ENCODE measurements around the gene ARHGAP20. TPM values are rescaled to one million over a fixed set of nuclear protein-coding genes. Genes with fewer than 3 reads are reported as not detected.

ARHGAP20 gene
- total RNA-seq, 2 donors from 2014 or later, result 3.5 TPM

GRCh38 chr11:110730773-110731172, 18.5 kb upstream of the ARHGAP20 start:
- ATAC-seq (ENCODE audit: insufficient number of reproducible peaks, low FRiP score, low read depth), result no peak
- Histone ChIP-seq H3K27me3 (replicated peaks; ENCODE audit: insufficient read depth) (no peaks in the 10 kb centered on the region), H3K4me1 (ENCODE audit: control insufficient read depth in 1 of 2, low read depth in 2 of 2) (no peaks in the 10 kb centered on the region), H3K9me3 (no peaks in the 10 kb centered on the region), H3K36me3 (no peaks in the 10 kb centered on the region), H3K27ac (no peak overlapping the region), H3K4me3 (no peak overlapping the region)
- TF ChIP-seq CTCF (IDR thresholded peaks at IDR 0.05), result no peak
- no peak for DNase-seq (ENCODE audit: low spot score)

GRCh38 chr11:110728883-110729282, 16.6 kb upstream of the ARHGAP20 start:
- no peak for TF ChIP-seq CTCF (IDR thresholded peaks at IDR 0.05)
- Histone ChIP-seq H3K27ac (no peak overlapping the region), H3K36me3 (no peaks in the 10 kb centered on the region), H3K4me3 (no peak overlapping the region), H3K4me1 (ENCODE audit: control insufficient read depth in 1 of 2, low read depth in 2 of 2) (no peaks in the 10 kb centered on the region), H3K9me3 (no peaks in the 10 kb centered on the region), H3K27me3 (replicated peaks; ENCODE audit: insufficient read depth) (no peaks in the 10 kb centered on the region)
- DNase-seq (ENCODE audit: low spot score) (no peak), ATAC-seq (ENCODE audit: insufficient number of reproducible peaks, low FRiP score, low read depth) (no peak)

GRCh38 chr11:110728476-110728875, 16.2 kb upstream of the ARHGAP20 start:
- no peak for TF ChIP-seq CTCF (IDR thresholded peaks at IDR 0.05)
- no peak for DNase-seq (ENCODE audit: low spot score)
- Histone ChIP-seq H3K4me3 (no peak overlapping the region), H3K27me3 (replicated peaks; ENCODE audit: insufficient read depth) (no peaks in the 10 kb centered on the region), H3K4me1 (ENCODE audit: control insufficient read depth in 1 of 2, low read depth in 2 of 2) (no peaks in the 10 kb centered on the region), H3K36me3 (no peaks in the 10 kb centered on the region), H3K9me3 (no peaks in the 10 kb centered on the region), H3K27ac (no peak overlapping the region)
- no peak for ATAC-seq (ENCODE audit: insufficient number of reproducible peaks, low FRiP score, low read depth)

- TF ChIP-seq CTCF (IDR thresholded peaks at IDR 0.05), result no peak
- no peak for ATAC-seq (ENCODE audit: insufficient number of reproducible peaks, low FRiP score, low read depth)
- H3K4me3 ChIP-seq, result no peak overlapping the region
- no peaks in the 10 kb centered on the region for H3K27me3 ChIP-seq (replicated peaks; ENCODE audit: insufficient read depth)
- no peaks in the 10 kb centered on the region for H3K9me3 ChIP-seq
- H3K36me3 ChIP-seq, result no peaks in the 10 kb centered on the region
- no peak overlapping the region for H3K27ac ChIP-seq
- no peaks in the 10 kb centered on the region for H3K4me1 ChIP-seq (ENCODE audit: control insufficient read depth in 1 of 2, low read depth in 2 of 2)
- DNase-seq (ENCODE audit: low spot score), result no peak
These were observed 12.1 kb upstream of the ARHGAP20 start for GRCh38 chr11:110724358-110724757.

- no peak for ATAC-seq (ENCODE audit: insufficient number of reproducible peaks, low FRiP score, low read depth)
- TF ChIP-seq CTCF (IDR thresholded peaks at IDR 0.05), result no peak
- no peaks in the 10 kb centered on the region for H3K9me3 ChIP-seq
These were observed 8.4 kb upstream of the ARHGAP20 start for GRCh38 chr11:110720431-110721275.

More at GRCh38 chr11:110720431-110721275, 8.4 kb upstream of the ARHGAP20 start:
- Histone ChIP-seq H3K4me1 (ENCODE audit: control insufficient read depth in 1 of 2, low read depth in 2 of 2) (peaks cover 0 to 8% of the 10 kb centered on the region in 2 donors), H3K27ac (no peak overlapping the region), H3K27me3 (replicated peaks; ENCODE audit: insufficient read depth) (no peaks in the 10 kb centered on the region), H3K36me3 (no peaks in the 10 kb centered on the region), H3K4me3 (no peak overlapping the region)
- DNase-seq (ENCODE audit: low spot score), result no peak

All from thoracic aorta (tissue), 2 donors.